ENCODE measurements around the gene VRK1. TPM values are rescaled to one million over a fixed set of nuclear protein-coding genes. Genes with fewer than 3 reads are reported as not detected.

Gene VRK1
- total RNA-seq, 1 experiment from 2014 or later: 26.5 TPM

DNA sequence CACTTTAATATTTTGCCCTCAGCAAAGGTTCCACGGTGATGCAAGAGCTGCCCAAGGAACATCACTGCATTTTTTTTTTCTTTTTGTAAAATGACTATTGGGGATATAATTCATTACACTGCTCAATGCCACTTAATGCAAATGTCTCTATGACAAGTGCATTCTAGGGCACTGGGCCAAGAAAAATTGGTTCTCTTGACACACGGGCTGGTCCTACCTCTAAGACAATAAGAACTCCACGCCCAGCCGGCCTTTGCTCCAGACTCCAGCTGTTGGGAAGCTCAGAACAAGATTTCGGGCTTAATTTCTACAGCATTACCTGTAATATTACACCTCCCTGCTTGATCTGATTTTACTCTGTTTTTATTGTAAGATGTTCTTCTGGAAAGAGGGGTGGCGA lies 48.8 kb upstream of the VRK1 start:
- DNase-seq (ENCODE audit: low read depth, low spot score) (no peak), ATAC-seq (no peak)
- Histone ChIP-seq H3K27me3 (ENCODE audit: control insufficient read depth, insufficient read depth, low read length) (peaks cover 4% of the 10 kb centered on the region; the same call in 1 of the 2 replicates), H3K4me1 (ENCODE audit: control insufficient read depth, insufficient read depth, low read length) (no peaks in the 10 kb centered on the region), H3K36me3 (ENCODE audit: control insufficient read depth, insufficient read depth, low read length) (no peaks in the 10 kb centered on the region), H3K9me3 (ENCODE audit: control insufficient read depth, insufficient read depth, low read depth, low read length) (no peaks in the 10 kb centered on the region), H3K27ac (ENCODE audit: low read length) (no peak overlapping the region), H3K4me3 (ENCODE audit: low read depth in 2 of 2, low read length in 2 of 2) (no peak overlapping the region)
- TF ChIP-seq POLR2AphosphoS5 (IDR thresholded peaks at IDR 0.05; ENCODE audit: low read depth, low read length) (no peak), TCF7L2 (IDR thresholded peaks at IDR 0.05; ENCODE audit: low read depth, low read length) (no peak), SIN3A (IDR thresholded peaks at IDR 0.05; ENCODE audit: borderline replicate concordance, insufficient read depth, low read depth, low read length) (no peak)
- TF ChIP-seq, protein P1, sequence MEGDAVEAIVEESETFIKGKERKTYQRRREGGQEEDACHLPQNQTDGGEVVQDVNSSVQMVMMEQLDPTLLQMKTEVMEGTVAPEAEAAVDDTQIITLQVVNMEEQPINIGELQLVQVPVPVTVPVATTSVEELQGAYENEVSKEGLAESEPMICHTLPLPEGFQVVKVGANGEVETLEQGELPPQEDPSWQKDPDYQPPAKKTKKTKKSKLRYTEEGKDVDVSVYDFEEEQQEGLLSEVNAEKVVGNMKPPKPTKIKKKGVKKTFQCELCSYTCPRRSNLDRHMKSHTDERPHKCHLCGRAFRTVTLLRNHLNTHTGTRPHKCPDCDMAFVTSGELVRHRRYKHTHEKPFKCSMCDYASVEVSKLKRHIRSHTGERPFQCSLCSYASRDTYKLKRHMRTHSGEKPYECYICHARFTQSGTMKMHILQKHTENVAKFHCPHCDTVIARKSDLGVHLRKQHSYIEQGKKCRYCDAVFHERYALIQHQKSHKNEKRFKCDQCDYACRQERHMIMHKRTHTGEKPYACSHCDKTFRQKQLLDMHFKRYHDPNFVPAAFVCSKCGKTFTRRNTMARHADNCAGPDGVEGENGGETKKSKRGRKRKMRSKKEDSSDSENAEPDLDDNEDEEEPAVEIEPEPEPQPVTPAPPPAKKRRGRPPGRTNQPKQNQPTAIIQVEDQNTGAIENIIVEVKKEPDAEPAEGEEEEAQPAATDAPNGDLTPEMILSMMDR (IDR thresholded peaks at IDR 0.05): no peak
- TF ChIP-seq, protein P2, sequence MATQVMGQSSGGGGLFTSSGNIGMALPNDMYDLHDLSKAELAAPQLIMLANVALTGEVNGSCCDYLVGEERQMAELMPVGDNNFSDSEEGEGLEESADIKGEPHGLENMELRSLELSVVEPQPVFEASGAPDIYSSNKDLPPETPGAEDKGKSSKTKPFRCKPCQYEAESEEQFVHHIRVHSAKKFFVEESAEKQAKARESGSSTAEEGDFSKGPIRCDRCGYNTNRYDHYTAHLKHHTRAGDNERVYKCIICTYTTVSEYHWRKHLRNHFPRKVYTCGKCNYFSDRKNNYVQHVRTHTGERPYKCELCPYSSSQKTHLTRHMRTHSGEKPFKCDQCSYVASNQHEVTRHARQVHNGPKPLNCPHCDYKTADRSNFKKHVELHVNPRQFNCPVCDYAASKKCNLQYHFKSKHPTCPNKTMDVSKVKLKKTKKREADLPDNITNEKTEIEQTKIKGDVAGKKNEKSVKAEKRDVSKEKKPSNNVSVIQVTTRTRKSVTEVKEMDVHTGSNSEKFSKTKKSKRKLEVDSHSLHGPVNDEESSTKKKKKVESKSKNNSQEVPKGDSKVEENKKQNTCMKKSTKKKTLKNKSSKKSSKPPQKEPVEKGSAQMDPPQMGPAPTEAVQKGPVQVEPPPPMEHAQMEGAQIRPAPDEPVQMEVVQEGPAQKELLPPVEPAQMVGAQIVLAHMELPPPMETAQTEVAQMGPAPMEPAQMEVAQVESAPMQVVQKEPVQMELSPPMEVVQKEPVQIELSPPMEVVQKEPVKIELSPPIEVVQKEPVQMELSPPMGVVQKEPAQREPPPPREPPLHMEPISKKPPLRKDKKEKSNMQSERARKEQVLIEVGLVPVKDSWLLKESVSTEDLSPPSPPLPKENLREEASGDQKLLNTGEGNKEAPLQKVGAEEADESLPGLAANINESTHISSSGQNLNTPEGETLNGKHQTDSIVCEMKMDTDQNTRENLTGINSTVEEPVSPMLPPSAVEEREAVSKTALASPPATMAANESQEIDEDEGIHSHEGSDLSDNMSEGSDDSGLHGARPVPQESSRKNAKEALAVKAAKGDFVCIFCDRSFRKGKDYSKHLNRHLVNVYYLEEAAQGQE (IDR thresholded peaks at IDR 0.05; ENCODE audit: insufficient read depth in 1 of 2, low read depth in 2 of 2, low read length in 1 of 2): no peak
- no TSS peak for BruUV-seq (replicated peaks)
- CTCF ChIA-PET: no interaction called here
- intact Hi-C loops (cut with micrococcal nuclease; ENCODE audit: unreplicated experiment) (no loop called here), in situ Hi-C loops (cut with HindIII; ENCODE audit: low pct_unique_long_range_greater_than_20kb, low sequenced_read_pairs) (no loop called here)
- POLR2A ChIA-PET: no interaction called here

DNA sequence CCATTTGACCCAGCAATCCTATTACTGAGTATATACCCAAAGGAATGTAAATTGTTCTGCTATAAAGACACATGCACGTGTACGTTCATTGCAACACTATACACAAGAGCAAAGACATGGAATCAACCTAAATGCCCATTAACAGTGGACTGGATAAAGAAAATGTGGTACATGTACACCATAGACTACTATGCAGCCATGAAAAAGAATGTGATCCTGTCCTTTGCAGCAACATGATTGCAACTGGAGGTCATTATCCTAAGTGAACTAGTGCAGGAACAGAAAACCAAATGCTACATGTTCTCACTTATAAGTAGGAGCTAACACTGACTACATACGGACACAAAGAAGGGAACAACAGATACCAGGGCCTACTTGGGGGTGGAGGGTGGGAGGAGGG lies 45.7 kb upstream of the VRK1 start:
- H3K27me3 ChIP-seq (ENCODE audit: control insufficient read depth, insufficient read depth, low read length): peaks cover 2% of the 10 kb centered on the region; the same call in 1 of the 2 replicates
- H3K4me3 ChIP-seq (ENCODE audit: low read depth in 2 of 2, low read length in 2 of 2): no peak overlapping the region
- no peak overlapping the region for H3K27ac ChIP-seq (ENCODE audit: low read length)
- no peaks in the 10 kb centered on the region for H3K4me1 ChIP-seq (ENCODE audit: control insufficient read depth, insufficient read depth, low read length)
- H3K9me3 ChIP-seq (ENCODE audit: control insufficient read depth, insufficient read depth, low read depth, low read length): no peaks in the 10 kb centered on the region
- intact Hi-C loops (cut with micrococcal nuclease; ENCODE audit: unreplicated experiment) (no loop called here), in situ Hi-C loops (cut with HindIII; ENCODE audit: low pct_unique_long_range_greater_than_20kb, low sequenced_read_pairs) (no loop called here)
- ChIA-PET CTCF (no interaction called here), POLR2A (no interaction called here)
- no peaks in the 10 kb centered on the region for H3K36me3 ChIP-seq (ENCODE audit: control insufficient read depth, insufficient read depth, low read length)
- TF ChIP-seq POLR2AphosphoS5 (IDR thresholded peaks at IDR 0.05; ENCODE audit: low read depth, low read length) (no peak), TCF7L2 (IDR thresholded peaks at IDR 0.05; ENCODE audit: low read depth, low read length) (no peak), SIN3A (IDR thresholded peaks at IDR 0.05; ENCODE audit: borderline replicate concordance, insufficient read depth, low read depth, low read length) (no peak)
- TF ChIP-seq, protein P2 (IDR thresholded peaks at IDR 0.05; ENCODE audit: insufficient read depth in 1 of 2, low read depth in 2 of 2, low read length in 1 of 2): no peak
- TF ChIP-seq, protein P1 (IDR thresholded peaks at IDR 0.05): no peak
- ATAC-seq (no peak), DNase-seq (ENCODE audit: low read depth, low spot score) (no peak)
- no TSS peak for BruUV-seq (replicated peaks)

Data from Panc1 (cell line).